ENCODE data around the gene C1QL2.

DNA sequence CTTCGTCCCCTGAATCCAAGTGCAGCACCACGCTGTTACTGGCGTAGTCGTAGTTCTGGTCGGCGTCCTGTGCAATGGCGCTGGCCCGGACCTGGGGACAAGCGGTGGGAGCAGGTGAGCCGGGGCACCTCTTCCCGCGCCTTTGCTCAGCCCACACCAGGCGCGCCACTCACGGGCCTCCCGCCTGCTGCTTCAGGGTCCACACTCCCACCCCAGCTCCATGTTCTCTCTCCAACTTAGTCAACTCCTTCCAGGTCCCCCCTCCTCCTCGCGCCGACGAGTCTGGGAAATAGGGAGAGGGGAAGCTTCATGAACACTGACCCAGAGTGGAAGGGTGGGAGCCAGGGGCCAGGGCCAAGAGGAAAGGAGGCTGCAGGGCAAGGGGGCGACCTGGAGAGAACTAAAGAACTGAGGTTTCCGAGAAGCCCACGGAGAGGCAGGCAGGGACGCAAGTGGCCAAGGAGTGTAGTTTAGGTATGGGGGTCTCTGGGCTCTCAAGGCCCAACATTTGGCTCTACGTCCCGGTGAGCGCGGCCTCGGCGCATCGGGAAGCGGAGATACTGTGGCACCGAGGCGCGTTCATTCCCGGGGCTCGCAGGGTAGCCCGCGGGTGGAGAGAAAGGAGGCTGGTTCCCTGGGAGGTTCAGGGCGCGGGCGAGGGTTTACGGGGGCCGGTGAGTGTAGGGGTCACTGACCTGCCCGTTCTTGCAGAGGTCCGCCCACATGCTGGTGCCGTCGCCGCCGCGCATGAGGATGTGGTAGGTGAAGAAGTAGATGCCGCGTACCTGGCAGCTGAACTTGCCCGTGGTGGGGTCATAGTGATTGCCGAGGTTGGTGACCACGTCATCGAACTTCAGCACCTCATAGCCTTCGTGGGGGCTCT is 1.4 kb downstream of the C1QL2 start:
- TF ChIP-seq, protein P1, sequence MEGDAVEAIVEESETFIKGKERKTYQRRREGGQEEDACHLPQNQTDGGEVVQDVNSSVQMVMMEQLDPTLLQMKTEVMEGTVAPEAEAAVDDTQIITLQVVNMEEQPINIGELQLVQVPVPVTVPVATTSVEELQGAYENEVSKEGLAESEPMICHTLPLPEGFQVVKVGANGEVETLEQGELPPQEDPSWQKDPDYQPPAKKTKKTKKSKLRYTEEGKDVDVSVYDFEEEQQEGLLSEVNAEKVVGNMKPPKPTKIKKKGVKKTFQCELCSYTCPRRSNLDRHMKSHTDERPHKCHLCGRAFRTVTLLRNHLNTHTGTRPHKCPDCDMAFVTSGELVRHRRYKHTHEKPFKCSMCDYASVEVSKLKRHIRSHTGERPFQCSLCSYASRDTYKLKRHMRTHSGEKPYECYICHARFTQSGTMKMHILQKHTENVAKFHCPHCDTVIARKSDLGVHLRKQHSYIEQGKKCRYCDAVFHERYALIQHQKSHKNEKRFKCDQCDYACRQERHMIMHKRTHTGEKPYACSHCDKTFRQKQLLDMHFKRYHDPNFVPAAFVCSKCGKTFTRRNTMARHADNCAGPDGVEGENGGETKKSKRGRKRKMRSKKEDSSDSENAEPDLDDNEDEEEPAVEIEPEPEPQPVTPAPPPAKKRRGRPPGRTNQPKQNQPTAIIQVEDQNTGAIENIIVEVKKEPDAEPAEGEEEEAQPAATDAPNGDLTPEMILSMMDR (IDR thresholded peaks at IDR 0.05; ENCODE audit: poor library complexity), result no peak
- peak; percentile 86 for TF ChIP-seq EZH2 (IDR thresholded peaks at IDR 0.05; ENCODE audit: borderline replicate concordance)
